Mucosa of gallbladder (tissue), 1 donor: Measurements from ENCODE around the gene KCNMA1. TPM values are rescaled to one million over a fixed set of nuclear protein-coding genes. Genes with fewer than 3 reads are reported as not detected.

ENCODE experiments used
- DNase-seq: peaks from one replicate; pipeline ENCODE4 v3.0.0-alpha.2; 2020; ENCODE audit warnings: low spot score
- total RNA-seq: library from RNA; stranded (reverse); gene quantifications from one replicate; pipeline ENCODE4 v1.2.1, GENCODE V29; 2021
- donor health status: DM: no; HTN: no; CAD: no.

KCNMA1 gene
- total RNA-seq, 1 donor from 2014 or later = 101 TPM

DNA sequence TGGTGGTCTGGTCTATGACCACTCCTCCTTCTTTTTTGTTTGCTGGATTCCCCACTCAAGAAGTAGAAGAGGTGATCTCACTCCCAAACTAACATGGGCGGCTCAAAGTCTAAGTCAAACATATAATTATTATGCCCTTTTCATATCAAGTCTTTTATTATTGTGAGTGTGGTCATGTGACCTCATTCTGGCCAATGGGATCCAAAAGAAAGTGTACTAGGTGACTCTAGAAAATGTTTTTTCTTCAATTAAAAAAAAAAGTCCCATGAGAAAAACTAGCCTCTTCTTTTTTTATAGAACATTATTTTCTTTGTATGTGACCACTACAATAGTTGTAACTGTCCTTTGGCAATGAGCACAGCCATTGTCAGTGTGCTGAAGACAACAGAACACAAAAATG is 772.7 kb downstream of the KCNMA1 start:
- no peak for DNase-seq

GRCh38 chr10:76858721-76859120 is 778.9 kb downstream of the KCNMA1 start:
- DNase-seq = no peak

- DNase-seq = no peak
Observed at GRCh38 chr10:76840802-76841201, 796.8 kb downstream of the KCNMA1 start.

DNA sequence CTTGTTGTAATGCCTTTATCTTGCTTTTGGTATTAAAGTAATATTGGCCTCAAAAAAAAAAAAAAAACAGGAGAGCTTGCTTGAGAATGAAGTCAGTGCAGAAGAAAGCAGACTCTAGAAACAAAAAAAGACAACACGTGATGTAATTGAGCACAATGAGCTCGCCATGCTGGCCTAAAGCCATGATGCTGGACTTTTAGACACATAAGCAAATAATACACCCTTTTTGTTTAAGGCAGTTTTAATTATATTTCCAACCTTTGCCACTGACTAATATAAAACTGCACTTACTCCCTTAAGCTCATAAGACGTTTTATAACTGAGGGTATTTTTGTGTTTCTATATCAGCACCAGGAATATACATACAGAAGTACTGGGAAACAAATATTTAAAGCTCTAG is 798.3 kb downstream of the KCNMA1 start:
- DNase-seq = no peak

DNA sequence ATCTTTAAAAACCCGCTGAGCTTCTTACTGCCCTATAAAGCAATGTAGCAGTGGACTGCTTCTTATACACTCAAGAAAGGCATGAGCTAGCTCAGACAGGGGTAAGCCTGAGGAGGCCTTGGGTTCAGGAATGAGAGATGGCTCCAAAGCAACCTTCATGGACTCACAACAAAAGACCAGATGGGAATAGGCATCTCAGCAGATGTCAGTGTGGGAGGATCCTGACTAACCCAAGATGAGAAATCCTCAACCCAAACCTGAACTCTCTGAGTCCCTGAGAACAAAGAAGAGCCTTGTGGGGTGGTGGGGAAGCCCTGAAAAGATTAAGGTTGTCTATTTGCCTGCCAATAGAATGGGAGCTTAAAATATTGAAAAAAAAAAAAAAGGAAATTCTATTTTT is 807.4 kb downstream of the KCNMA1 start:
- DNase-seq = no peak

DNA sequence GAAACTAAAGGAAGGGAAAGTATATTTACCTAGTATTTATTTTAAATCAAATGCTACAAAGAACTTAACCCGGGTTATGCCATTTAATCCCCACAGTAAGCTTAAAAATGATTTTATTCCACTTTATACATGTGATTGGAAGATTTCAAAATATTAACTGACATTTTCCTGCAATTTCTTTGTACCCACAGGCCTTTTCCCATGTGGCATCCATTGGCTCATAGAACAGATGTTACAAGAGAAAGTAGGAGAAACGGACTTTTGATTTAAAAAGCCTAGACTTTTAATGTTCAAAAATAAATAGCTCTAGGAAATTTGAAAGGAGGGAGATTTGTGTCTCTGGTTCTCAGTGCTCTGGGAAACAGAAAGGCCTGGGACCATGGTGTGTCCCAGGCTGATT is 807.9 kb downstream of the KCNMA1 start:
- no peak for DNase-seq
